Measurements from ENCODE around the gene SP4.

DNA sequence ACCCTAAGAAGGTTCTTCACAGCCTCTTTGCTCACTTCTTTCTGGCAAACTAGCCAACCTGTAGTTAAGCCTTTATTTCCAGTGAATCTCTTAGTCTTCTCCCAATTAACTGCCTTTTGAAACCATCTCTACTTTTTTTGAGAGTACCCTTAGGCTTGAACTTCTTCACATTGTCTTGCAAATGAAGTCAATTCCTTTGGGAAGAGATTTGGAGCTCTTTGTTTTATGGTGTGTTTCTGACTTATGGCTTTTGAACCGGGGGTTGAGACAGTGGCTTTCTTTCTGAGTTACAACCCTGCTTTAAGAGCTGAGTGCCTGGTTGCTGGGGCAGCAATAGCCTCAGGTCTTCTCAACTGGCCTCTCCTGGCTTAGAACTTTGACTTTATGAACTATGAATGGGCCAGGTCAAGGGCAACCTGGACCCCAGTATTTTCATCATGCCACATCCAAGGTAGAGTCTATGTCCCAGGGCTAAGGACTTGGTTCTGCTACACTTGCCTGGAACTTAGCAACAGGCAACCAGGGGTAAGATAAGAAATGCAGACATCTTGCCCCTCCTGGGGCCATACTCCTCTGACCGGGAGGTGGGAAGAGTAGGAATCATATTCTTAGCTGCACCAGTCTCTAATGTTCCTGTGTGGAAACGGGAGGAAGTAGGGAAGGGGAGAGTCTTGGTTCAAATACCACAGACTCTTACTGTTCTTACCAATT, 53.0 kb downstream of the SP4 start:
- TF ChIP-seq CTCF (IDR thresholded peaks at IDR 0.05; ENCODE audit: insufficient read depth, low read length) (no peak), GABPA (IDR thresholded peaks at IDR 0.05; ENCODE audit: low read depth) (no peak)

Measured in HL-60 (cell line).